ENCODE data around the gene WASHC4. TPM values are rescaled to one million over a fixed set of nuclear protein-coding genes. Genes with fewer than 3 reads are reported as not detected.

The WASHC4 gene
- total and polyA plus RNA-seq, 2 experiments from 2014 or later, result 75.7 to 83.0 TPM

DNA sequence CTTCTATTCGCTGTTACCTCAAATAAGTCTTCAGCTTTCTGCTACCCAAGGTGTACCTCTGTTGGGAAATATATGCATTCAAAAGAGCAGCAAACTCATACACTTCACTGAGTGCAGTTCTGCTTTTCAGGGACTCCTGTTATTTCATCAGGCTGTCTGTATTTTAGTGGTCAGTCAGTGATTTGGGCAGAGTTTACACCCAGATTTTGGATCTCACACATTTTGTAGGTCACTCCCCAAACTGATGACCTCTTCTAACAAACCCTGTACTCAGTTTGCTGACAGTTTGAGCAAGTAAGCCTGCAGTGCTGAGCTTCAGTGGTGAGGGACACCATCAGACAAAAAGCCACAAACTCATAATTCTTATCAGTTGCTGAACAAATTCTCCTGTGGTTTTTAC, 8.2 kb upstream of the WASHC4 start (continued):
- TF ChIP-seq, protein P1, sequence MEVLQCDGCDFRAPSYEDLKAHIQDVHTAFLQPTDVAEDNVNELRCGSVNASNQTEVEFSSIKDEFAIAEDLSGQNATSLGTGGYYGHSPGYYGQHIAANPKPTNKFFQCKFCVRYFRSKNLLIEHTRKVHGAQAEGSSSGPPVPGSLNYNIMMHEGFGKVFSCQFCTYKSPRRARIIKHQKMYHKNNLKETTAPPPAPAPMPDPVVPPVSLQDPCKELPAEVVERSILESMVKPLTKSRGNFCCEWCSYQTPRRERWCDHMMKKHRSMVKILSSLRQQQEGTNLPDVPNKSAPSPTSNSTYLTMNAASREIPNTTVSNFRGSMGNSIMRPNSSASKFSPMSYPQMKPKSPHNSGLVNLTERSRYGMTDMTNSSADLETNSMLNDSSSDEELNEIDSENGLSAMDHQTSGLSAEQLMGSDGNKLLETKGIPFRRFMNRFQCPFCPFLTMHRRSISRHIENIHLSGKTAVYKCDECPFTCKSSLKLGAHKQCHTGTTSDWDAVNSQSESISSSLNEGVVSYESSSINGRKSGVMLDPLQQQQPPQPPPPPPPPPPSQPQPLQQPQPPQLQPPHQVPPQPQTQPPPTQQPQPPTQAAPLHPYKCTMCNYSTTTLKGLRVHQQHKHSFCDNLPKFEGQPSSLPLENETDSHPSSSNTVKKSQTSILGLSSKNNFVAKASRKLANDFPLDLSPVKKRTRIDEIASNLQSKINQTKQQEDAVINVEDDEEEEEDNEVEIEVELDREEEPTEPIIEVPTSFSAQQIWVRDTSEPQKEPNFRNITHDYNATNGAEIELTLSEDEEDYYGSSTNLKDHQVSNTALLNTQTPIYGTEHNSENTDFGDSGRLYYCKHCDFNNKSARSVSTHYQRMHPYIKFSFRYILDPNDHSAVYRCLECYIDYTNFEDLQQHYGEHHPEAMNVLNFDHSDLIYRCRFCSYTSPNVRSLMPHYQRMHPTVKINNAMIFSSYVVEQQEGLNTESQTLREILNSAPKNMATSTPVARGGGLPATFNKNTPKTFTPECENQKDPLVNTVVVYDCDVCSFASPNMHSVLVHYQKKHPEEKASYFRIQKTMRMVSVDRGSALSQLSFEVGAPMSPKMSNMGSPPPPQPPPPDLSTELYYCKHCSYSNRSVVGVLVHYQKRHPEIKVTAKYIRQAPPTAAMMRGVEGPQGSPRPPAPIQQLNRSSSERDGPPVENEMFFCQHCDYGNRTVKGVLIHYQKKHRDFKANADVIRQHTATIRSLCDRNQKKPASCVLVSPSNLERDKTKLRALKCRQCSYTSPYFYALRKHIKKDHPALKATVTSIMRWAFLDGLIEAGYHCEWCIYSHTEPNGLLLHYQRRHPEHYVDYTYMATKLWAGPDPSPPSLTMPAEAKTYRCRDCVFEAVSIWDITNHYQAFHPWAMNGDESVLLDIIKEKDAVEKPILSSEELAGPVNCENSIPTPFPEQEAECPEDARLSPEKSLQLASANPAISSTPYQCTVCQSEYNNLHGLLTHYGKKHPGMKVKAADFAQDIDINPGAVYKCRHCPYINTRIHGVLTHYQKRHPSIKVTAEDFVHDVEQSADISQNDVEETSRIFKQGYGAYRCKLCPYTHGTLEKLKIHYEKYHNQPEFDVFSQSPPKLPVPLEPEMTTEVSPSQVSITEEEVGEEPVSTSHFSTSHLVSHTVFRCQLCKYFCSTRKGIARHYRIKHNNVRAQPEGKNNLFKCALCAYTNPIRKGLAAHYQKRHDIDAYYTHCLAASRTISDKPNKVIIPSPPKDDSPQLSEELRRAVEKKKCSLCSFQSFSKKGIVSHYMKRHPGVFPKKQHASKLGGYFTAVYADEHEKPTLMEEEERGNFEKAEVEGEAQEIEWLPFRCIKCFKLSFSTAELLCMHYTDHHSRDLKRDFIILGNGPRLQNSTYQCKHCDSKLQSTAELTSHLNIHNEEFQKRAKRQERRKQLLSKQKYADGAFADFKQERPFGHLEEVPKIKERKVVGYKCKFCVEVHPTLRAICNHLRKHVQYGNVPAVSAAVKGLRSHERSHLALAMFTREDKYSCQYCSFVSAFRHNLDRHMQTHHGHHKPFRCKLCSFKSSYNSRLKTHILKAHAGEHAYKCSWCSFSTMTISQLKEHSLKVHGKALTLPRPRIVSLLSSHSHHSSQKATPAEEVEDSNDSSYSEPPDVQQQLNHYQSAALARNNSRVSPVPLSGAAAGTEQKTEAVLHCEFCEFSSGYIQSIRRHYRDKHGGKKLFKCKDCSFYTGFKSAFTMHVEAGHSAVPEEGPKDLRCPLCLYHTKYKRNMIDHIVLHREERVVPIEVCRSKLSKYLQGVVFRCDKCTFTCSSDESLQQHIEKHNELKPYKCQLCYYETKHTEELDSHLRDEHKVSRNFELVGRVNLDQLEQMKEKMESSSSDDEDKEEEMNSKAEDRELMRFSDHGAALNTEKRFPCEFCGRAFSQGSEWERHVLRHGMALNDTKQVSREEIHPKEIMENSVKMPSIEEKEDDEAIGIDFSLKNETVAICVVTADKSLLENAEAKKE (CRISPR knock-in tag; IDR thresholded peaks at IDR 0.05), result no peak
- TF ChIP-seq EZH2phosphoT487 (IDR thresholded peaks at IDR 0.05; ENCODE audit: unreplicated experiment) (no peak), CREB1 (CRISPR knock-in tag; IDR thresholded peaks at IDR 0.05; ENCODE audit: low read depth) (no peak), ZNF114 (CRISPR knock-in tag; IDR thresholded peaks at IDR 0.05) (no peak), POLR2AphosphoS5 (IDR thresholded peaks at IDR 0.05; ENCODE audit: low read depth) (no peak), STAT1 (IDR thresholded peaks at IDR 0.05; ENCODE audit: unreplicated experiment) (no peak)
- TF ChIP-seq, protein P2, sequence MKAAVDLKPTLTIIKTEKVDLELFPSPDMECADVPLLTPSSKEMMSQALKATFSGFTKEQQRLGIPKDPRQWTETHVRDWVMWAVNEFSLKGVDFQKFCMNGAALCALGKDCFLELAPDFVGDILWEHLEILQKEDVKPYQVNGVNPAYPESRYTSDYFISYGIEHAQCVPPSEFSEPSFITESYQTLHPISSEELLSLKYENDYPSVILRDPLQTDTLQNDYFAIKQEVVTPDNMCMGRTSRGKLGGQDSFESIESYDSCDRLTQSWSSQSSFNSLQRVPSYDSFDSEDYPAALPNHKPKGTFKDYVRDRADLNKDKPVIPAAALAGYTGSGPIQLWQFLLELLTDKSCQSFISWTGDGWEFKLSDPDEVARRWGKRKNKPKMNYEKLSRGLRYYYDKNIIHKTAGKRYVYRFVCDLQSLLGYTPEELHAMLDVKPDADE (IDR thresholded peaks at IDR 0.05), result no peak

DNA sequence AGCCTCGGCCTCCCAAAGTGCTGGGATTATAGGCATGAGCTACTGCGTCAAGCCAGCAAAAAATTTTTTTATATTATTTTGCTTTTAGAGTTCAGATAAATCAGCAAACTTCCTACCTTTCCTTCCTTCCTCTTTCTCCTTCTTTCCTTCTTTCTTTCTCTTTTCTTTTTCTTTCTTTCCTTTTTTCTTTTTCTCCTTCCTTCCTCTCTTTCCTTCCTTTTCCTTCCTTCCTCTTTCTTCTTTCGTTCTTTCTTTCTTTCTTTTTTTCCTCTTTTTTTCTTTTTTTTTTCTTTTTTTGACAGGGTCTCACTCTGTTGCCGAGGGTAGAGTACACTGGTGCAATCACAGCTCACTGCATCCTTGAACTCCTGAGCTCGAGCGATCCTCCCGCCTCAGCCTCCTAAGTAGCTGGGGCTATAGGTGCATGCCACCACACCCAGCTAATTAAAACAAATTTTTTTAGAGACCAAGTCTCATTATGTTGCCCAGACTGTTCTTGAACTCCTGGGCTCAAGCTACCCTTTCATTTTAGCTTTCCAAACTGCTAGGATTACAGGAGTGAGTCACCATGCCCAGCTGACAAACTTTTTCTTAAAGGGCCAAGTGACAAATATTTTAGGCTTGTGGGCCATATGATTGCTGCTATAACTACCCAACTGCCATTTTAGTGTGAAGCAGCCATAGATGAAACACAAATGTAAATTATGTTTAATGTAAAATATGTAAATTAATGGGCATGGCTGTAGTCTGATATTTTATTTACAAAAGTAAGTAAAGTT, 7.1 kb upstream of the WASHC4 start:
- H3K27me3 Mint-ChIP-seq (ENCODE audit: insufficient read depth, low read depth, poor library complexity), result peaks cover 2% of the 10 kb centered on the region
- Histone ChIP-seq H3K4me1 (ENCODE audit: insufficient read depth) (no peaks in the 10 kb centered on the region), H3K36me3 (ENCODE audit: insufficient read depth) (no peaks in the 10 kb centered on the region), H4K20me1 (replicated peaks; ENCODE audit: insufficient read depth) (no peaks in the 10 kb centered on the region), H3K4me3 (no peak overlapping the region), H3K79me2 (replicated peaks; ENCODE audit: insufficient read depth) (no peaks in the 10 kb centered on the region), H3K27me3 (ENCODE audit: insufficient read depth) (no peaks in the 10 kb centered on the region), H2AFZ (no peak overlapping the region), H3F3A (replicated peaks; ENCODE audit: low read depth) (no peaks in the 10 kb centered on the region), H3K27ac (ENCODE audit: low read depth) (no peak overlapping the region), H3K9me2 (ENCODE audit: insufficient read depth) (no peaks in the 10 kb centered on the region), H3K4me2 (no peak overlapping the region)
- ATAC-seq, result no peak
- no peak for TF ChIP-seq JUNB (IDR thresholded peaks at IDR 0.05; ENCODE audit: unreplicated experiment)
- peaks cover 25% of the 10 kb centered on the region; the same call in 2 of the 3 replicates for H3K36me3 Mint-ChIP-seq (ENCODE audit: low read depth)
- H3K4me3 Mint-ChIP-seq, result no peak overlapping the region
- H3K9me3 Mint-ChIP-seq, result peaks cover 29% of the 10 kb centered on the region
- H3K4me1 Mint-ChIP-seq, result peaks cover 7% of the 10 kb centered on the region; the same call in 2 of the 3 replicates
- no peak overlapping the region for H3K27ac Mint-ChIP-seq
- no peak for DNase-seq (ENCODE audit: low spot score)

All from GM23338 (cell line).